MCF 10A (cell line): ENCODE data around the gene DCLK2. TPM values are rescaled to one million over a fixed set of nuclear protein-coding genes. Genes with fewer than 3 reads are reported as not detected.

ENCODE experiments used
- BruUV-seq: library from RNA; stranded (reverse); fragments of 400-500 nt; replicated peaks from 2 replicates; lab custom pipeline; 2021; lab: Mats Ljungman, UMichigan
- CTCF ChIA-PET: fragments of 300-600 bp; sonication (Branson Sonifier 250); formaldehyde crosslinking; extraction: SDS; loops from one replicate; lab custom pipeline; 2021; ENCODE audit warnings: antibody characterized with exemption, inconsistent platforms; lab: Yijun Ruan, JAX
- POLR2A ChIA-PET: fragments of 300-600, 350-650 bp; sonication (Branson Sonifier 250); formaldehyde crosslinking; extraction: SDS; loops from one replicate; lab custom pipeline; 2020; ENCODE audit warnings: antibody characterized with exemption, inconsistent platforms; lab: Yijun Ruan, JAX
- DNase-seq: peaks from one replicate; pipeline ENCODE4 v3.0.0-alpha.2; 2018; ENCODE audit not compliant: unreplicated experiment
- H3K27ac Mint-ChIP-seq: one replicate; pipeline ENCODE4 v1.8.0; 2022; ENCODE audit warnings: mild to moderate bottlenecking, low read depth, mixed read lengths; ENCODE audit not compliant: unreplicated experiment
- H3K27me3 Mint-ChIP-seq: one replicate; pipeline ENCODE4 v1.8.0; 2022; ENCODE audit warnings: mixed read lengths; ENCODE audit not compliant: insufficient read depth, unreplicated experiment
- H3K36me3 Mint-ChIP-seq: one replicate; pipeline ENCODE4 v1.8.0; 2022; ENCODE audit warnings: mild to moderate bottlenecking, moderate library complexity, mixed read lengths; ENCODE audit not compliant: insufficient read depth, unreplicated experiment
- H3K4me1 Mint-ChIP-seq: one replicate; pipeline ENCODE4 v1.8.0; 2022; ENCODE audit warnings: mixed read lengths; ENCODE audit not compliant: insufficient read depth, unreplicated experiment
- H3K4me3 Mint-ChIP-seq: one replicate; pipeline ENCODE4 v1.8.0; 2022; ENCODE audit warnings: mild to moderate bottlenecking, moderate library complexity, mixed read lengths; ENCODE audit not compliant: unreplicated experiment
- H3K9me3 Mint-ChIP-seq: one replicate; pipeline ENCODE4 v1.8.0; 2022; ENCODE audit warnings: mixed read lengths; ENCODE audit not compliant: unreplicated experiment
- CTCF ChIP-seq: fragments of 200-600 bp; IDR thresholded peaks from one replicate; pipeline ENCODE4 v1.8.0; 2022; ENCODE audit warnings: antibody characterized with exemption, mild to moderate bottlenecking; ENCODE audit not compliant: unreplicated experiment
- intact Hi-C: fragments of 100-400 bp; cut with micrococcal nuclease; formaldehyde crosslinking; loops from 2 replicates; pipeline ENCODE4 v1.14.1; 2022
- total RNA-seq: library from RNA; stranded (reverse); gene quantifications from 2 replicates; pipeline ENCODE4 v1.2.3, GENCODE V29; 2022

DCLK2 gene
- total RNA-seq, 1 experiment from 2014 or later, result 1.2 TPM

GRCh38 chr4:150114641-150115040 is 36.4 kb downstream of the DCLK2 start:
- no peak for TF ChIP-seq CTCF
- H3K4me3 Mint-ChIP-seq, result no peak overlapping the region
- no peaks in the 10 kb centered on the region for H3K9me3 Mint-ChIP-seq
- DNase-seq, result no peak
- H3K27me3 Mint-ChIP-seq, result no peaks in the 10 kb centered on the region
- ChIA-PET CTCF (interaction anchor here (0.6 to 0.7 kb wide), 3 partner anchors 57 to 985 kb away, joined by 3 read pairs; no protein-coding TSS in a partner anchor), POLR2A (interaction anchor here (0.7 kb wide), 1 partner anchor 69 kb away, joined by 5 read pairs; no protein-coding TSS in a partner anchor)
- no TSS peak for BruUV-seq
- intact Hi-C loops, result no loop called here
- peaks cover 5% of the 10 kb centered on the region for H3K4me1 Mint-ChIP-seq
- H3K27ac Mint-ChIP-seq, result no peak overlapping the region
- peaks cover 5% of the 10 kb centered on the region for H3K36me3 Mint-ChIP-seq

- POLR2A ChIA-PET, result no interaction called here
- Mint-ChIP-seq H3K27me3 (no peaks in the 10 kb centered on the region), H3K4me1 (peaks cover 6% of the 10 kb centered on the region), H3K36me3 (peaks cover 7% of the 10 kb centered on the region), H3K9me3 (no peaks in the 10 kb centered on the region), H3K27ac (no peak overlapping the region), H3K4me3 (no peak overlapping the region)
- no TSS peak for BruUV-seq
- CTCF ChIA-PET, result interaction anchor here (0.6 kb wide), 1 partner anchor 11 kb away, joined by 3 read pairs; no protein-coding TSS in a partner anchor
- intact Hi-C loops, result no loop called here
- TF ChIP-seq CTCF, result no peak
- no peak for DNase-seq
These were observed 37.6 kb downstream of the DCLK2 start for GRCh38 chr4:150115851-150116250.

DNA sequence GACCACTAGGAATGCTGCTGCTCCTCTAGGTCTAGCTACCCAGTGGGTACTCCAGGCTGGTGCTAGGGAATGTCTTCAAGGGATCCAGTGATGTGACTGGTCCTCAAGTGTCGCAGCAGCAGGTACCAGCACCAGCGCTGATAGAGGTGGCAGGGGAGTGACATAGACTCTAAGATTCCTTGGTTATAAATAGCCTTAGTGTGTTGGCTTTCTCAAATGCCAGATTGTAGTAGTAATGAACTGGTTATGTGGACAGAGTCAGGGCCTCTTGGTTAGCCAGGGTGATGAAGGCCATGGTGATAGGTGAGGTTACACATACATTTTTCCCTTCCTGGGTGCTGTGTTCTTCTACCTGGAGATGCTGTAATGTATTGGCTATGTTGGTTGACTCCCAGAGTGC is 38.3 kb downstream of the DCLK2 start:
- intact Hi-C loops, result no loop called here
- no peak for TF ChIP-seq CTCF
- no peaks in the 10 kb centered on the region for H3K27me3 Mint-ChIP-seq
- H3K27ac Mint-ChIP-seq, result no peak overlapping the region
- no peak for DNase-seq
- peaks cover 7% of the 10 kb centered on the region for H3K36me3 Mint-ChIP-seq
- H3K4me1 Mint-ChIP-seq, result peaks cover 6% of the 10 kb centered on the region
- H3K4me3 Mint-ChIP-seq, result no peak overlapping the region
- CTCF ChIA-PET, result no interaction called here
- POLR2A ChIA-PET, result no interaction called here
- peaks cover 5% of the 10 kb centered on the region for H3K9me3 Mint-ChIP-seq
- BruUV-seq, result no TSS peak

DNA sequence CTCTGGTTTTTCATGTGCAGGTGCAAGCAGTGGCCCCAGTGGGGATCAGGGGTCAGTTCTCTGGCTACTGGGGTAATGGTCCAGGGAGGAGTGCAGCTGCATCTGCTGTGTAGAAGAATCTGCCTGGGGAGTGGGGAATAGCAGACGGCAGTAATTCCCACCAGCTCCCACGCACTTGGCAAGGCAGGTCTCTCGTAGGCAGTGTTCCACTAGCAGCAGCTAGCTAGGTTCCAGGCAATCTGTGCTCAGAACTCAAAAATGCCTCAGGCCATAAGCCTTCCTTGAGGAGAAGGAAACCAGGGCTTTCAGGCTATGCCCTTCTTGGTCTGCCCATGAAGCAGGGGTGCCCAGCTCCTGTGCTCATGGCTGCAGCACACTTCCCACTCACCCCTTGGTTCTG is 38.8 kb downstream of the DCLK2 start:
- Mint-ChIP-seq H3K9me3 (peaks cover 7% of the 10 kb centered on the region), H3K4me1 (peaks cover 6% of the 10 kb centered on the region), H3K27ac (no peak overlapping the region), H3K36me3 (peaks cover 7% of the 10 kb centered on the region), H3K27me3 (no peaks in the 10 kb centered on the region), H3K4me3 (no peak overlapping the region)
- DNase-seq, result no peak
- CTCF ChIA-PET, result interaction anchor here (0.6 to 0.9 kb wide), 2 partner anchors 23 to 109 kb away, joined by 3 read pairs; no protein-coding TSS in a partner anchor
- intact Hi-C loops, result no loop called here
- POLR2A ChIA-PET, result no interaction called here
- BruUV-seq, result no TSS peak
- TF ChIP-seq CTCF, result no peak
